ENCODE data around the gene CYP4F11. TPM values are rescaled to one million over a fixed set of nuclear protein-coding genes. Genes with fewer than 3 reads are reported as not detected.

The CYP4F11 gene
- total RNA-seq, 1 donor from 2014 or later: not detected

- Mint-ChIP-seq H3K27ac (no peak overlapping the region), H3K4me3 (no peak overlapping the region), H3K9me3 (peaks cover 20% of the 10 kb centered on the region), H3K36me3 (no peaks in the 10 kb centered on the region), H3K27me3 (ENCODE audit: insufficient read depth, low read depth) (no peaks in the 10 kb centered on the region), H3K4me1 (no peaks in the 10 kb centered on the region)
- Histone ChIP-seq H3K9ac (no peak overlapping the region), H3K9me3 (ENCODE audit: low read depth) (peaks cover 22% of the 10 kb centered on the region), H3F3A (ENCODE audit: low read depth) (no peaks in the 10 kb centered on the region), H3K27me3 (no peaks in the 10 kb centered on the region), H3K79me2 (ENCODE audit: low read depth) (no peaks in the 10 kb centered on the region), H4K20me1 (ENCODE audit: low read depth) (no peaks in the 10 kb centered on the region), H2AFZ (replicated peaks) (no peak overlapping the region), H3K4me1 (no peaks in the 10 kb centered on the region), H3K27ac (no peak overlapping the region), H3K4me3 (no peak overlapping the region), H3K4me2 (no peak overlapping the region), H3K36me3 (peaks cover 3% of the 10 kb centered on the region)
- DNase-seq (ENCODE audit: low spot score): no peak
- TF ChIP-seq EZH2phosphoT487 (IDR thresholded peaks at IDR 0.05) (no peak), EZH2 (IDR thresholded peaks at IDR 0.05) (no peak), CTCF (IDR thresholded peaks at IDR 0.05) (no peak)
Measured at GRCh38 chr19:15913830-15914229, 20.5 kb downstream of the CYP4F11 start.

GRCh38 chr19:15913384-15913783, 20.9 kb downstream of the CYP4F11 start:
- Histone ChIP-seq H3K4me3 (no peak overlapping the region), H3K36me3 (peaks cover 3% of the 10 kb centered on the region), H3K4me2 (no peak overlapping the region), H3K9ac (no peak overlapping the region), H3F3A (ENCODE audit: low read depth) (no peaks in the 10 kb centered on the region), H3K27ac (no peak overlapping the region), H2AFZ (replicated peaks) (no peak overlapping the region), H4K20me1 (ENCODE audit: low read depth) (no peaks in the 10 kb centered on the region), H3K27me3 (no peaks in the 10 kb centered on the region), H3K4me1 (no peaks in the 10 kb centered on the region), H3K79me2 (ENCODE audit: low read depth) (no peaks in the 10 kb centered on the region), H3K9me3 (ENCODE audit: low read depth) (peaks cover 22% of the 10 kb centered on the region)
- DNase-seq (ENCODE audit: low spot score): no peak
- H3K4me1 Mint-ChIP-seq: no peaks in the 10 kb centered on the region
- H3K27me3 Mint-ChIP-seq (ENCODE audit: insufficient read depth, low read depth): no peaks in the 10 kb centered on the region
- no peak overlapping the region for H3K4me3 Mint-ChIP-seq
- no peak overlapping the region for H3K27ac Mint-ChIP-seq
- H3K36me3 Mint-ChIP-seq: no peaks in the 10 kb centered on the region
- H3K9me3 Mint-ChIP-seq: peaks cover 20% of the 10 kb centered on the region
- no peak for TF ChIP-seq EZH2phosphoT487 (IDR thresholded peaks at IDR 0.05)
- TF ChIP-seq CTCF (IDR thresholded peaks at IDR 0.05): no peak
- TF ChIP-seq EZH2 (IDR thresholded peaks at IDR 0.05): no peak

GRCh38 chr19:15911599-15912235, 22.6 kb downstream of the CYP4F11 start:
- H3K4me2 ChIP-seq: no peak overlapping the region
- no peak overlapping the region for H3K4me3 ChIP-seq
- H3K9me3 ChIP-seq (ENCODE audit: low read depth): peaks cover 32% of the 10 kb centered on the region
- H2AFZ ChIP-seq (replicated peaks): no peak overlapping the region
- no peaks in the 10 kb centered on the region for H3K4me1 ChIP-seq
- H3K79me2 ChIP-seq (ENCODE audit: low read depth): no peaks in the 10 kb centered on the region
- H3K36me3 ChIP-seq: peaks cover 3% of the 10 kb centered on the region
- Mint-ChIP-seq H3K4me1 (no peaks in the 10 kb centered on the region), H3K27me3 (ENCODE audit: insufficient read depth, low read depth) (no peaks in the 10 kb centered on the region), H3K36me3 (no peaks in the 10 kb centered on the region), H3K4me3 (no peak overlapping the region), H3K27ac (no peak overlapping the region), H3K9me3 (peaks cover 18% of the 10 kb centered on the region)
- no peak overlapping the region for H3K27ac ChIP-seq
- DNase-seq (ENCODE audit: low spot score): no peak
- H3K27me3 ChIP-seq: no peaks in the 10 kb centered on the region
- H4K20me1 ChIP-seq (ENCODE audit: low read depth): no peaks in the 10 kb centered on the region
- H3K9ac ChIP-seq: no peak overlapping the region
- no peak for TF ChIP-seq CTCF (IDR thresholded peaks at IDR 0.05)
- no peak for TF ChIP-seq EZH2phosphoT487 (IDR thresholded peaks at IDR 0.05)
- TF ChIP-seq EZH2 (IDR thresholded peaks at IDR 0.05): no peak
- no peaks in the 10 kb centered on the region for H3F3A ChIP-seq (ENCODE audit: low read depth)
